ENCODE results near the gene TCEA3. TPM values are rescaled to one million over a fixed set of nuclear protein-coding genes. Genes with fewer than 3 reads are reported as not detected.

The TCEA3 gene
- total RNA-seq, 4 donors from 2014 or later = 21.4 to 45.8 (median 26.6) TPM

DNA sequence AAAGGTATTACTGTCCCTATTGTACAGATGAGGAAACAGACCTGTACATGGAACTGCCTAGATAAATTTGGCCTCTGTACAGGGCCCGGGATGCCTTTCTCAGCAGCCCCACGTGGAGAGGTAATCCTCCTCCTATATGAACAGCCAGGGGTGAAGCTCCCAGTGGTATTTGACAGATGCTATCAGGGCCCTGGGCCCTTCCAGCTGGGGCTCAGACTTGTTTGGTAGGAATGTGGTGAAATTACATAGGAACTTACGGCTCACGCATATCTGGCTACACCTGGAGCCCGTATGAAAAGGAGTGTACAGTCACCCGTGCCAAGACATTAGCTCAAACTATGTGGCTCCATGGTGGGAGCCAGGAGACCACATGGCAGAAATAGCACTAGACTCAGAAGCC lies 24.8 kb upstream of the TCEA3 start:
- H3K36me3 ChIP-seq = peaks cover 0 to 49% of the 10 kb centered on the region in 2 donors
- H3K4me1 ChIP-seq = peaks cover 0 to 46% (median 10%) of the 10 kb centered on the region in 3 donors
- ATAC-seq = no peak
- TF ChIP-seq EP300 (IDR thresholded peaks at IDR 0.05) (no peak), POLR2A (IDR thresholded peaks at IDR 0.05) (no peak), POLR2AphosphoS5 (IDR thresholded peaks at IDR 0.05) (no peak)
- TF ChIP-seq, protein P1, sequence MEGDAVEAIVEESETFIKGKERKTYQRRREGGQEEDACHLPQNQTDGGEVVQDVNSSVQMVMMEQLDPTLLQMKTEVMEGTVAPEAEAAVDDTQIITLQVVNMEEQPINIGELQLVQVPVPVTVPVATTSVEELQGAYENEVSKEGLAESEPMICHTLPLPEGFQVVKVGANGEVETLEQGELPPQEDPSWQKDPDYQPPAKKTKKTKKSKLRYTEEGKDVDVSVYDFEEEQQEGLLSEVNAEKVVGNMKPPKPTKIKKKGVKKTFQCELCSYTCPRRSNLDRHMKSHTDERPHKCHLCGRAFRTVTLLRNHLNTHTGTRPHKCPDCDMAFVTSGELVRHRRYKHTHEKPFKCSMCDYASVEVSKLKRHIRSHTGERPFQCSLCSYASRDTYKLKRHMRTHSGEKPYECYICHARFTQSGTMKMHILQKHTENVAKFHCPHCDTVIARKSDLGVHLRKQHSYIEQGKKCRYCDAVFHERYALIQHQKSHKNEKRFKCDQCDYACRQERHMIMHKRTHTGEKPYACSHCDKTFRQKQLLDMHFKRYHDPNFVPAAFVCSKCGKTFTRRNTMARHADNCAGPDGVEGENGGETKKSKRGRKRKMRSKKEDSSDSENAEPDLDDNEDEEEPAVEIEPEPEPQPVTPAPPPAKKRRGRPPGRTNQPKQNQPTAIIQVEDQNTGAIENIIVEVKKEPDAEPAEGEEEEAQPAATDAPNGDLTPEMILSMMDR (IDR thresholded peaks at IDR 0.05) = no peak
- no peaks in the 10 kb centered on the region for H3K27me3 ChIP-seq
- H3K27ac ChIP-seq = peak overlapping the region in 2 of 4 donors; percentile 16 to 27
- no peaks in the 10 kb centered on the region for H3K9me3 ChIP-seq
- H3K4me3 ChIP-seq = no peak overlapping the region
- WGBS, 2 donors (ENCODE audit: low coverage in 1 of 2) = no CpG with 5 or more reads among the region's 6 CpGs

DNA sequence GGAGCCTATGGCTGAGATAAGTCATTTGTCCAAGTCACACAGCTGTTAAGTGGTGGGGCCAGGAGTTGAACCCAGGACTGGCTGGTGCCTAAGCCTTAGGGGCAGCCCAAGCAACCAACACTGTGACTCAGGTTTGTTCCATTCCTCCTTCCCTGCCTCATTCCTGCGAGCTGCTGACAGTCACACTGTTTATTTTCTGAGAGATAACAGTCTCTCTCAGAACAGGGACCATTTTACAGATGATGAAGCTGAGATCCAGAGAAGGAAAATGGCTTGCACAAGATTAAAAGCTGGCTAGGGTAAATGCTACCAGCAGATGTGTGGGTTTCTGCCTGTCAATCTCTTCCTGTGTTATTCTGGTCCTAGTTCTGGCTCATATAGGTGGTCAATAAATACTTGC lies 24.3 kb upstream of the TCEA3 start:
- Histone ChIP-seq H3K27ac (peak overlapping the region in 1 of 4 donors; percentile 27), H3K27me3 (no peaks in the 10 kb centered on the region), H3K4me3 (no peak overlapping the region), H3K4me1 (peaks cover 0 to 48% (median 10%) of the 10 kb centered on the region in 3 donors), H3K36me3 (peaks cover 0 to 53% of the 10 kb centered on the region in 2 donors), H3K9me3 (no peaks in the 10 kb centered on the region)
- no peak for ATAC-seq
- 67% methylated on average over 1 of the region's 1 CpG; no CpG with 5 or more reads in 1 of the 2 donors for WGBS, 2 donors (ENCODE audit: low coverage in 1 of 2)
- TF ChIP-seq EP300 (IDR thresholded peaks at IDR 0.05) = no peak
- TF ChIP-seq POLR2A (IDR thresholded peaks at IDR 0.05) = no peak
- TF ChIP-seq, protein P1 (IDR thresholded peaks at IDR 0.05) = no peak
- no peak for TF ChIP-seq POLR2AphosphoS5 (IDR thresholded peaks at IDR 0.05)

DNA sequence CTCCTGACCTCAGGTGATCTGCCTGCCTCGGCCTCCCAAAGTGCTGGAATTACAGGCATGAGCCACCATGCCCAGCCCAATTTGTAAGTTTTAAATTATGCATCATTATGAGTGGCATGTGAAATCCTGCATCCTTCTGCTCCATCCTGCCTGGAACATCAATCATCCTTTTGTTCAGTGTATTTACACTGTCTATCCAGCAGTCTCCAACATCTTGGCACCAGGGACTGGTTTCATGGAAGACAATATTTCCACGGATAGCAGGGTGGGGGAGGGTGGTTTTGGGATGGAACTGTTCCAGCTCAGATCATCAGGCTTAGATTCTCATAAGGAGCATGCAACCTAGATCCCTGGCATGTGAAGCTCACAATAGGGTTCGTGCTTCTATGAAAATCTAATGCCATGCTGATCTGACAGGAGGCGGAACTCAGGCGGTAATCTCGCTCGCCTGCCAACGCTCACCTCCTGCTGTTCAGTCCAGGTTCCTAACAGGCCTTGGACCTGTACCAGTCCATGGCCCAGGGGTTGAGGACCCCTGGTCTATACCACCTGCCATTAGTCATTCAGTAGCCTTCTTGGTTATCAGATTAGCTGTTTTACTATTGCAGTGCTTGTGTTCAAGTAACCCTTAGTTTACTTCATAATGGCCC lies 22.2 kb upstream of the TCEA3 start:
- Histone ChIP-seq H3K9me3 (no peaks in the 10 kb centered on the region), H3K36me3 (peaks cover 0 to 72% of the 10 kb centered on the region in 2 donors), H3K4me1 (peaks cover 0 to 40% (median 3%) of the 10 kb centered on the region in 3 donors), H3K27me3 (no peaks in the 10 kb centered on the region), H3K27ac (no peak overlapping the region), H3K4me3 (no peak overlapping the region)
- TF ChIP-seq POLR2A (IDR thresholded peaks at IDR 0.05) (no peak), EP300 (IDR thresholded peaks at IDR 0.05) (no peak), POLR2AphosphoS5 (IDR thresholded peaks at IDR 0.05) (no peak)
- TF ChIP-seq, protein P1 (IDR thresholded peaks at IDR 0.05) = no peak
- WGBS, 2 donors (ENCODE audit: low coverage in 1 of 2) = 58 to 89% methylated on average over 2 to 8 of the region's 8 CpGs
- no peak for ATAC-seq

DNA sequence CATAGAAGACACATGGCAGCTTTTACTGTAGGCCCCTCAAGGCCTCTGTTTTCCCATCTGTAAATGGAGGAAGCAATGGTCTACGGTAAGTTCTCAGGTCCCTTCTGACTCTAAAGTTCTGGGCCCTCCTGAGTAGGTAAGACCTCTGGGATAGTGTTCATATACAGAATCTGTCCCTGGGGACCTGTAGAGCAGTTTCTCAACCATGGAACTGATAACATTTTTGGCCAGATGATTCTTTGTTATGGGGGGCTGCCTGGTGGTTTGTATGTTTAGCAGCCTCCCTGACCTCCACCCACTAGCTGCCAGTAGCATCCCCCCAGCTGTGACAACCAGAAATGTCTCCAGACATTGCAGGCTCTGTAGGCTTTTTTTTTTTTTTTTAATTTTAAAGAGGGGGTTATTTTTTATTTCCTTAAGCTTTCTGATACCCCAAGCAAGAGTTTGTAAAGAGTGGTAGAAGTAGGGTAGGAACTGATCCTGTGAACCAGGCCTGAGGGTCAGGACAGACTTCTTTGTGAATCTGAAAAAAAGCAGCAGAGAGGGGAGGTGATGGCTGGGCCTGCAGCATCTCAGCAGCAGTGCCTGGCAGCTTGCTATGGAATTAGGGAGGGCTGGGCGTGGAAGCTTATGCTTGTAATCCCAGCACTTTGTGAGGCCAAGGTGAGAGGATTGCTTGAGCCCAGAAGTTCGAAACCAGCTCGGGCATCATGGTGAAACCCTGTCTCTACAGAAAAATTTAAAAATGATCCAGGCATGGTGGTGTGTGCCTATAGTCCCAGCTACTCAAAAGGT lies 20.2 kb upstream of the TCEA3 start:
- Histone ChIP-seq H3K27ac (peak overlapping the region in 3 of 4 donors; percentile 44 to 53 (median 49)), H3K4me3 (no peak overlapping the region), H3K27me3 (no peaks in the 10 kb centered on the region), H3K9me3 (no peaks in the 10 kb centered on the region), H3K36me3 (peaks cover 0 to 79% of the 10 kb centered on the region in 2 donors), H3K4me1 (peaks cover 0 to 23% (median 0%) of the 10 kb centered on the region in 3 donors)
- TF ChIP-seq POLR2AphosphoS5 (IDR thresholded peaks at IDR 0.05) = no peak
- no peak for TF ChIP-seq EP300 (IDR thresholded peaks at IDR 0.05)
- no peak for TF ChIP-seq POLR2A (IDR thresholded peaks at IDR 0.05)
- TF ChIP-seq, protein P1 (IDR thresholded peaks at IDR 0.05) = no peak
- no peak for ATAC-seq
- 50 to 94% methylated on average over 1 to 4 of the region's 4 CpGs for WGBS, 2 donors (ENCODE audit: low coverage in 1 of 2)

All from gastroesophageal sphincter (tissue), 4 donors.